Measurements from ENCODE around the gene CTNNA3. TPM values are rescaled to one million over a fixed set of nuclear protein-coding genes. Genes with fewer than 3 reads are reported as not detected.

CTNNA3 gene
- total RNA-seq, 2 donors from 2014 or later, result 3.2 to 7.2 TPM

GRCh38 chr10:66234872-66235271 is 1461.1 kb downstream of the CTNNA3 start:
- Mint-ChIP-seq H3K36me3 (ENCODE audit: low read depth) (no peaks in the 10 kb centered on the region), H3K4me3 (no peak overlapping the region), H3K27me3 (ENCODE audit: insufficient read depth) (no peaks in the 10 kb centered on the region), H3K27ac (no peak overlapping the region), H3K4me1 (peaks cover 6% of the 10 kb centered on the region), H3K9me3 (peaks cover 7% of the 10 kb centered on the region)
- Histone ChIP-seq H3K27ac (ENCODE audit: low read depth, low read length) (no peak overlapping the region), H3K36me3 (ENCODE audit: control insufficient read depth, insufficient read depth, low read length) (no peaks in the 10 kb centered on the region), H3K4me3 (ENCODE audit: low read length) (no peak overlapping the region), H3K27me3 (ENCODE audit: control insufficient read depth, insufficient read depth, low read length, poor library complexity, severe bottlenecking) (no peaks in the 10 kb centered on the region), H3K9me3 (ENCODE audit: control insufficient read depth, low read length) (peaks cover 10% of the 10 kb centered on the region), H3K9ac (ENCODE audit: extremely low read depth, low read length, poor library complexity, severe bottlenecking) (no peak overlapping the region), H3K4me1 (ENCODE audit: control insufficient read depth, insufficient read depth, low read length) (peaks cover 4% of the 10 kb centered on the region)
- WGBS, 2 experiments (ENCODE audit: insufficient coverage in 1 of 2, insufficient read length in 1 of 2), result 83 to 92% methylated on average over 3 of the region's 4 CpGs
- no peak for TF ChIP-seq CTCF (conservative IDR thresholded peaks at IDR 0.05)
- DNase-seq, result no peak

- Histone ChIP-seq H3K4me3 (ENCODE audit: low read length) (no peak overlapping the region), H3K9me3 (ENCODE audit: control insufficient read depth, low read length) (peaks cover 54% of the 10 kb centered on the region), H3K27me3 (ENCODE audit: control insufficient read depth, insufficient read depth, low read length, poor library complexity, severe bottlenecking) (no peaks in the 10 kb centered on the region), H3K4me1 (ENCODE audit: control insufficient read depth, insufficient read depth, low read length) (no peaks in the 10 kb centered on the region), H3K27ac (ENCODE audit: low read depth, low read length) (no peak overlapping the region), H3K9ac (ENCODE audit: extremely low read depth, low read length, poor library complexity, severe bottlenecking) (no peak overlapping the region), H3K36me3 (ENCODE audit: control insufficient read depth, insufficient read depth, low read length) (no peaks in the 10 kb centered on the region)
- no peak overlapping the region for H3K4me3 Mint-ChIP-seq
- no peak overlapping the region for H3K27ac Mint-ChIP-seq
- no peak for TF ChIP-seq CTCF (conservative IDR thresholded peaks at IDR 0.05)
- no peaks in the 10 kb centered on the region for H3K4me1 Mint-ChIP-seq
- peaks cover 2% of the 10 kb centered on the region for H3K36me3 Mint-ChIP-seq (ENCODE audit: low read depth)
- H3K9me3 Mint-ChIP-seq, result peaks cover 28% of the 10 kb centered on the region
- DNase-seq, result no peak
- no peaks in the 10 kb centered on the region for H3K27me3 Mint-ChIP-seq (ENCODE audit: insufficient read depth)
These were observed 1467.1 kb downstream of the CTNNA3 start for GRCh38 chr10:66228887-66229286.

GRCh38 chr10:66223656-66224055 is 1472.3 kb downstream of the CTNNA3 start:
- Histone ChIP-seq H3K9me3 (ENCODE audit: control insufficient read depth, low read length) (peaks cover 31% of the 10 kb centered on the region), H3K27ac (ENCODE audit: low read depth, low read length) (no peak overlapping the region), H3K27me3 (ENCODE audit: control insufficient read depth, insufficient read depth, low read length, poor library complexity, severe bottlenecking) (no peaks in the 10 kb centered on the region), H3K9ac (ENCODE audit: extremely low read depth, low read length, poor library complexity, severe bottlenecking) (no peak overlapping the region), H3K4me1 (ENCODE audit: control insufficient read depth, insufficient read depth, low read length) (no peaks in the 10 kb centered on the region), H3K36me3 (ENCODE audit: control insufficient read depth, insufficient read depth, low read length) (no peaks in the 10 kb centered on the region), H3K4me3 (ENCODE audit: low read length) (no peak overlapping the region)
- H3K27me3 Mint-ChIP-seq (ENCODE audit: insufficient read depth), result no peaks in the 10 kb centered on the region
- no peak for TF ChIP-seq CTCF (conservative IDR thresholded peaks at IDR 0.05)
- WGBS, 2 experiments (ENCODE audit: insufficient coverage in 1 of 2, insufficient read length in 1 of 2), result 97% methylated on average over 1 of the region's 1 CpG; no CpG with 5 or more reads in 1 of the 2 experiments
- H3K9me3 Mint-ChIP-seq, result peaks cover 10% of the 10 kb centered on the region
- peaks cover 2% of the 10 kb centered on the region for H3K36me3 Mint-ChIP-seq (ENCODE audit: low read depth)
- DNase-seq, result no peak
- H3K4me3 Mint-ChIP-seq, result no peak overlapping the region
- H3K27ac Mint-ChIP-seq, result no peak overlapping the region
- H3K4me1 Mint-ChIP-seq, result no peaks in the 10 kb centered on the region
